Measurements from ENCODE around the gene ALDH1L2. TPM values are rescaled to one million over a fixed set of nuclear protein-coding genes. Genes with fewer than 3 reads are reported as not detected.
A peak's percentile ranks its signal among the peaks of the same experiment; 100 is the strongest.

The ALDH1L2 gene
- total RNA-seq, 1 donor: 55.4 TPM

DNA sequence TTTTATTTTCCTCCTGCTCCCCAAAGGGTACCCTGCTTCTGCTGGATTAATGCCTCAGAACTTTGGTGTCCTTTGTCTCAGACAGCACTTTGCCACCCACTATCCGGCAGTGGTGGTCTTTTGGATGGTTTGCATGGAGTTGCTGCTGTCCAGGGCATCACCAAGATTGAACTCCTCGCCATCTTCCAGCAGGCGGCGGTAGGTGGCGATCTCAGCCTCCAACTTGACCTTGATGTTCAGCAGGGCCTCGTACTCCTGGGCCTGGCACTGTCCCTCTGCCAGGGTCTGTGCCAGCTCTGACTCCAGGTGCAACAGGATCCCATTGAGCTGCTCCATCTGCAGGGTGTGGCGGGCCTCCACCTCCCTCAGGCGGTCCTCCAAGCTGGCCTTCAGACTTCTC lies 107.6 kb downstream of the ALDH1L2 start:
- Histone ChIP-seq H4K20me1 (ENCODE audit: insufficient read depth, low read length) (no peaks in the 10 kb centered on the region), H3K36me3 (ENCODE audit: insufficient read depth, low read length) (no peaks in the 10 kb centered on the region), H3K27ac (ENCODE audit: low read depth, low read length) (no peak overlapping the region), H3K9me3 (ENCODE audit: low read depth, low read length) (no peaks in the 10 kb centered on the region), H3K79me2 (ENCODE audit: insufficient read depth, low read length) (no peaks in the 10 kb centered on the region), H3K4me2 (ENCODE audit: insufficient read depth, low read length) (no peak overlapping the region), H3K4me1 (ENCODE audit: insufficient read depth, low read length) (peaks cover 5% of the 10 kb centered on the region), H3K27me3 (ENCODE audit: insufficient read depth, low read length) (no peaks in the 10 kb centered on the region), H3K4me3 (ENCODE audit: insufficient read depth, low read length) (no peak overlapping the region), H2AFZ (ENCODE audit: low read length) (no peak overlapping the region)
- no peak for DNase-seq (ENCODE audit: insufficient read length, low spot score, missing footprints)
- TF ChIP-seq, protein P1, sequence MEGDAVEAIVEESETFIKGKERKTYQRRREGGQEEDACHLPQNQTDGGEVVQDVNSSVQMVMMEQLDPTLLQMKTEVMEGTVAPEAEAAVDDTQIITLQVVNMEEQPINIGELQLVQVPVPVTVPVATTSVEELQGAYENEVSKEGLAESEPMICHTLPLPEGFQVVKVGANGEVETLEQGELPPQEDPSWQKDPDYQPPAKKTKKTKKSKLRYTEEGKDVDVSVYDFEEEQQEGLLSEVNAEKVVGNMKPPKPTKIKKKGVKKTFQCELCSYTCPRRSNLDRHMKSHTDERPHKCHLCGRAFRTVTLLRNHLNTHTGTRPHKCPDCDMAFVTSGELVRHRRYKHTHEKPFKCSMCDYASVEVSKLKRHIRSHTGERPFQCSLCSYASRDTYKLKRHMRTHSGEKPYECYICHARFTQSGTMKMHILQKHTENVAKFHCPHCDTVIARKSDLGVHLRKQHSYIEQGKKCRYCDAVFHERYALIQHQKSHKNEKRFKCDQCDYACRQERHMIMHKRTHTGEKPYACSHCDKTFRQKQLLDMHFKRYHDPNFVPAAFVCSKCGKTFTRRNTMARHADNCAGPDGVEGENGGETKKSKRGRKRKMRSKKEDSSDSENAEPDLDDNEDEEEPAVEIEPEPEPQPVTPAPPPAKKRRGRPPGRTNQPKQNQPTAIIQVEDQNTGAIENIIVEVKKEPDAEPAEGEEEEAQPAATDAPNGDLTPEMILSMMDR (IDR thresholded peaks at IDR 0.05; ENCODE audit: extremely low read depth, low read depth, low read length): no peak

DNA sequence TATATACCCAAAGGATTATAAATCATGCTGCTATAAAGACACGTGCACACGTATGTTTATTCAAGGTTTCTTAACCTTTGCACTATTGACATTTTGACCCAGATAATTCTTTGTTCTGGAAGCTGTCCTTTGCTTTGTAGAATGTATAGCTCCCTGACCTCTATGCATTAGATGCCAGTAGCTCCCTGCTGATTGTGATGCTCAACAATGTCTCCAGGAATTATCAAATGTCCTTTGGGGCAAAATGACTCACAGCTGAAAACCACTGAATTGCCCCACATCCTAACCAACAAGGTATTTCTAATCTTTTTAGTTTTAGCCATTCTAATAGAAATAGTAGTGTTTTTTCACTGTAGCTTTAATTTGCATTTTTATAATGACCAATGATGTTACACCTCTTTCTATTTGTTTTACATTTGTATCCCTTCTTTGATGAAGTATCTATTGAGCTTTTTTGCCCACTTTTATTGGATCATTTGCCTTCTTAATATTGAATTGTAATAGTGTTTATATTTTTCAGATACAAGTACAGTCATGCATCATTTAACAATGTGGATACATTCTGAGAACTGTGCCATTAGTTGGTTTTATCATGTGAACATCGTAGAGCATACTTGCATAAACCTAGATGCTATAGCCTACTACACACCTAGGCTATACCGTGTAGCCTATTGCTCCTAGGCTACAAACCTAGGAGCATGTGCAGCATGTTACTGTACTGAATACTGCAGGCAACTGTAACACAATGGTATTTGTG lies 108.5 kb downstream of the ALDH1L2 start:
- no peak overlapping the region for H3K27ac ChIP-seq (ENCODE audit: low read depth, low read length)
- no peak overlapping the region for H3K4me3 ChIP-seq (ENCODE audit: insufficient read depth, low read length)
- no peak overlapping the region for H2AFZ ChIP-seq (ENCODE audit: low read length)
- no peak for DNase-seq (ENCODE audit: insufficient read length, low spot score, missing footprints)
- H3K36me3 ChIP-seq (ENCODE audit: insufficient read depth, low read length): no peaks in the 10 kb centered on the region
- peaks cover 7% of the 10 kb centered on the region for H3K4me1 ChIP-seq (ENCODE audit: insufficient read depth, low read length)
- H3K9me3 ChIP-seq (ENCODE audit: low read depth, low read length): no peaks in the 10 kb centered on the region
- H3K27me3 ChIP-seq (ENCODE audit: insufficient read depth, low read length): no peaks in the 10 kb centered on the region
- H4K20me1 ChIP-seq (ENCODE audit: insufficient read depth, low read length): no peaks in the 10 kb centered on the region
- no peak overlapping the region for H3K4me2 ChIP-seq (ENCODE audit: insufficient read depth, low read length)
- no peaks in the 10 kb centered on the region for H3K79me2 ChIP-seq (ENCODE audit: insufficient read depth, low read length)
- TF ChIP-seq, protein P1 (IDR thresholded peaks at IDR 0.05; ENCODE audit: extremely low read depth, low read depth, low read length): no peak

DNA sequence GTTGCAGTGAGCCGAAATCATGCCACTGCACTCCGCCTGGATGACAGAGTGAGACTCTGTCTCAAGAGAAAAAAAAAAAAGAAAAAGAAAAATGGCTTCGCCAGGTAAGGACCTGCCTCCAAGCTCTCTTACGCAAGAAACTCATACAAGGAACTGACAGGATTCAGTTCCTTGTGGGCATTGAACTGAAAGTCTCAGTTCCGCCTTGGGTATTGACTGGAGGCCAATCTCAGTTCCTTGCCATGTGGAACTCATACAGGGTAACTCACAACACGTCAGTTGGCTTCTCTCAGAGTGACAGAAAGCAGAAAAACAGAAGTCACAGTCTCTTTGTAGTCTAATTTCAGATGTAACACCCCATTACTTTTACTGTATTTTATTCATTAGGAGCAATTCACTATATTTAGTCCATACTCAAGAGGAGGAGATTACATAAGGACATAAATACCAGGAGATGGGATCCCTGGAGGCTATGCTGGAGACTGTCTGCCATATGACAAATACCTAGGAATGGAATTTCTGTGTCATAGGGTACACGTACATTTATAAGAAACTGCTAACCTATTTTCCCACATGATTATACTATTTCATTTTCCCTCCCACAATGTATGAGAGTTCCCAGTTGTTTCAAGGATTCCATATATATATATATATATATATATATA lies 109.5 kb downstream of the ALDH1L2 start:
- H3K4me2 ChIP-seq (ENCODE audit: insufficient read depth, low read length): no peak overlapping the region
- TF ChIP-seq, protein P1 (IDR thresholded peaks at IDR 0.05; ENCODE audit: extremely low read depth, low read depth, low read length): no peak
- peak; percentile 26 for DNase-seq (ENCODE audit: insufficient read length, low spot score, missing footprints)

DNA sequence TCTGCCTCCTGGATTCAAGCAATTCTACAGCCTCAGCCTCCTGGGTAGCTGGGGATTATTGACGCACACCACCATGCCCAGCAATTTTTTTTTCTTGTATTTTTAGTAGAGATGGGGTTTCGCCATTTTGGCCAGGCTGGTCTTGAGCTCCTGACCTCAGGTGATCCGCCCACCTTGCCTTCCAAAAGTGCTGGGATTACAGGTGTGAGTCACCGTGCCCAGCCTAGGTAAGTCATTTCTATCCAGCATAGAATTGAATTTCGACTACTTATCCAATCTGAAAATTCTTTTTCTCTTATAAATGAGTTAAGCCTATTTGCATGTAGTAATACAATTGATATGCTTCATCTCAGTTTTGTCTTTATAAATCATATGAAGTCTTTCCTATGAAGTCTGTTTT lies 111.0 kb downstream of the ALDH1L2 start:
- no peak overlapping the region for H2AFZ ChIP-seq (ENCODE audit: low read length)
- TF ChIP-seq, protein P1 (IDR thresholded peaks at IDR 0.05; ENCODE audit: extremely low read depth, low read depth, low read length): no peak
- H4K20me1 ChIP-seq (ENCODE audit: insufficient read depth, low read length): no peaks in the 10 kb centered on the region
- H3K4me2 ChIP-seq (ENCODE audit: insufficient read depth, low read length): no peak overlapping the region
- H3K79me2 ChIP-seq (ENCODE audit: insufficient read depth, low read length): no peaks in the 10 kb centered on the region
- no peaks in the 10 kb centered on the region for H3K27me3 ChIP-seq (ENCODE audit: insufficient read depth, low read length)
- no peaks in the 10 kb centered on the region for H3K9me3 ChIP-seq (ENCODE audit: low read depth, low read length)
- no peak for DNase-seq (ENCODE audit: insufficient read length, low spot score, missing footprints)
- no peaks in the 10 kb centered on the region for H3K36me3 ChIP-seq (ENCODE audit: insufficient read depth, low read length)
- peaks cover 7% of the 10 kb centered on the region for H3K4me1 ChIP-seq (ENCODE audit: insufficient read depth, low read length)
- H3K4me3 ChIP-seq (ENCODE audit: insufficient read depth, low read length): no peak overlapping the region
- no peak overlapping the region for H3K27ac ChIP-seq (ENCODE audit: low read depth, low read length)

More for the DNA sequence above, 109.5 kb downstream of the ALDH1L2 start:
- no peaks in the 10 kb centered on the region for H3K36me3 ChIP-seq (ENCODE audit: insufficient read depth, low read length)
- H3K9me3 ChIP-seq (ENCODE audit: low read depth, low read length): no peaks in the 10 kb centered on the region
- no peaks in the 10 kb centered on the region for H4K20me1 ChIP-seq (ENCODE audit: insufficient read depth, low read length)
- no peak overlapping the region for H2AFZ ChIP-seq (ENCODE audit: low read length)
- H3K27ac ChIP-seq (ENCODE audit: low read depth, low read length): no peak overlapping the region
- no peak overlapping the region for H3K4me3 ChIP-seq (ENCODE audit: insufficient read depth, low read length)
- no peaks in the 10 kb centered on the region for H3K79me2 ChIP-seq (ENCODE audit: insufficient read depth, low read length)
- no peaks in the 10 kb centered on the region for H3K27me3 ChIP-seq (ENCODE audit: insufficient read depth, low read length)
- peaks cover 7% of the 10 kb centered on the region for H3K4me1 ChIP-seq (ENCODE audit: insufficient read depth, low read length)

Measured in osteoblast (primary cell).